ENCODE measurements around the gene DUS1L.

DUS1L gene

DNA sequence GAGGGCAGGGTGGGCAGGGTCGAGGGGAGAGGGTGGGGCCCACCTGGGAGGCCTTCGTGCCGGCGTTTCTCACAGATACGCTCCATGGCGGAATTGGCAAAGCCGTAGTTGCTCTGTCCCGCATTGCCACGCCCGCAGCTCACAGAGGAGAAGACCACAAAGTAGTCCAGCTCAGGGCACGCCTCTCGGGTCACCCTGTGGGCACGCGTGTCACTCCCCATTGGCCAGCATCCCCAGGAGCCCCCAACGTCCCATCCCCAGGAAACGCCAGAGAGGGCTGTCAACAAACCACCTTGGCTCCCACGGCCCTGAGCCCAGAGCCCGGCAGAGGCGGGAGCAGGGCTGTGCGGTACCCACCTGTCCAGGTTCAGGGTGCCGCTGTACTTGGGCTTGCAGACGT lies 16.4 kb upstream of the DUS1L start:
- no peak overlapping the region for H3K18ac ChIP-seq (ENCODE audit: low read length)

DNA sequence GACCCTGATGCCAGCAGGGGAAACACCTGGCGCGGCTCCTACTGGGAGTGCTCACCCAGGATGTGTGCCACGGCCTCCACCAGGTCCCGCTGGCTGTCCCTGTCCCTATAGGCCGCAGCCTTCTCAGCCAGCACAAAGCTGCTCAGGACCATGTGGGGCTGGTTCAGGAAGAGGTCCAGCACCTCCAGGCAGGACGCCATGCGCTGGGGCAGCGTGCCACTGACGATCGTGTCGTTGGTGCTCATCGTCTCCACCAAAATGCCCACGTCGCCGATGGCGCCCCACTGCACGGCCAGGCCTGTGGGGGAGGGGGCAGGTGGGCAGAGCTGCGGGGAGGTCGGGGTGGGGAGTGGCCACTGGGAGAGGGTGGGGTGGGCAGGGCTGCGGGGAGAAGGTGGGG lies 15.9 kb upstream of the DUS1L start:
- Histone ChIP-seq H2AFZ (ENCODE audit: insufficient read depth, low read length, poor library complexity) (no peak overlapping the region), H3K4me1 (ENCODE audit: control insufficient read depth in 1 of 2, insufficient read depth in 2 of 2, low read length in 2 of 2) (no peaks in the 10 kb centered on the region), H2BK5ac (ENCODE audit: low read depth, low read length, poor library complexity) (no peak overlapping the region), H4K91ac (ENCODE audit: low read depth, low read length) (no peak overlapping the region), H3K36me3 (ENCODE audit: control insufficient read depth in 1 of 2, insufficient read depth in 2 of 2, low read length in 2 of 2) (peaks cover 90 to 92% of the 10 kb centered on the region in 2 experiments), H3K27ac (ENCODE audit: low read depth, low read length) (no peak overlapping the region), H2BK120ac (ENCODE audit: insufficient read depth, low read length, poor library complexity) (no peak overlapping the region), H3K9me3 (ENCODE audit: insufficient read depth, low read depth, low read length) (peaks cover 8% of the 10 kb centered on the region), H3K14ac (ENCODE audit: low read length) (no peak overlapping the region), H3K79me2 (ENCODE audit: control insufficient read depth, insufficient read depth, low read length, poor library complexity) (no peaks in the 10 kb centered on the region), H3K23ac (ENCODE audit: low read length) (no peak overlapping the region), H3K27me3 (ENCODE audit: insufficient read depth, low read length) (no peaks in the 10 kb centered on the region), H3K9ac (ENCODE audit: low read length) (no peak overlapping the region), H3K18ac (ENCODE audit: low read length) (no peak overlapping the region), H2AK5ac (ENCODE audit: low read length) (no peak overlapping the region), H3K4ac (ENCODE audit: low read depth, low read length) (no peak overlapping the region), H3K4me3 (ENCODE audit: low read depth, low read length) (no peak overlapping the region), H4K8ac (ENCODE audit: low read depth, low read length) (no peak overlapping the region), H3K79me1 (ENCODE audit: low read length) (no peaks in the 10 kb centered on the region), H2BK12ac (ENCODE audit: low read length) (no peak overlapping the region), H4K12ac (ENCODE audit: low read depth, low read length) (no peak overlapping the region), H3K4me2 (ENCODE audit: low read length) (no peak overlapping the region)
- no peak for DNase-seq
- no CpG with 5 or more reads among the region's 20 CpGs for WGBS (ENCODE audit: extremely low coverage, insufficient coverage, insufficient read length)

More for the DNA sequence above, 16.4 kb upstream of the DUS1L start:
- Histone ChIP-seq H3K14ac (ENCODE audit: low read length) (no peak overlapping the region), H3K79me1 (ENCODE audit: low read length) (no peaks in the 10 kb centered on the region), H4K12ac (ENCODE audit: low read depth, low read length) (peak overlapping the region; percentile 25), H2BK5ac (ENCODE audit: low read depth, low read length, poor library complexity) (no peak overlapping the region), H3K4ac (ENCODE audit: low read depth, low read length) (no peak overlapping the region), H2BK120ac (ENCODE audit: insufficient read depth, low read length, poor library complexity) (no peak overlapping the region), H4K8ac (ENCODE audit: low read depth, low read length) (no peak overlapping the region), H3K9me3 (ENCODE audit: insufficient read depth, low read depth, low read length) (peaks cover 8% of the 10 kb centered on the region), H3K27me3 (ENCODE audit: insufficient read depth, low read length) (no peaks in the 10 kb centered on the region), H3K4me1 (ENCODE audit: control insufficient read depth in 1 of 2, insufficient read depth in 2 of 2, low read length in 2 of 2) (no peaks in the 10 kb centered on the region), H2AFZ (ENCODE audit: insufficient read depth, low read length, poor library complexity) (no peak overlapping the region), H3K4me2 (ENCODE audit: low read length) (no peak overlapping the region), H3K4me3 (ENCODE audit: low read depth, low read length) (no peak overlapping the region), H4K91ac (ENCODE audit: low read depth, low read length) (no peak overlapping the region), H3K9ac (ENCODE audit: low read length) (no peak overlapping the region), H3K23ac (ENCODE audit: low read length) (no peak overlapping the region), H2AK5ac (ENCODE audit: low read length) (no peak overlapping the region), H3K36me3 (ENCODE audit: control insufficient read depth in 1 of 2, insufficient read depth in 2 of 2, low read length in 2 of 2) (peaks cover 94 to 96% of the 10 kb centered on the region in 2 experiments), H3K27ac (ENCODE audit: low read depth, low read length) (no peak overlapping the region), H3K79me2 (ENCODE audit: control insufficient read depth, insufficient read depth, low read length, poor library complexity) (no peaks in the 10 kb centered on the region), H2BK12ac (ENCODE audit: low read length) (no peak overlapping the region)
- WGBS (ENCODE audit: extremely low coverage, insufficient coverage, insufficient read length) = no CpG with 5 or more reads among the region's 22 CpGs
- no peak for DNase-seq

DNA sequence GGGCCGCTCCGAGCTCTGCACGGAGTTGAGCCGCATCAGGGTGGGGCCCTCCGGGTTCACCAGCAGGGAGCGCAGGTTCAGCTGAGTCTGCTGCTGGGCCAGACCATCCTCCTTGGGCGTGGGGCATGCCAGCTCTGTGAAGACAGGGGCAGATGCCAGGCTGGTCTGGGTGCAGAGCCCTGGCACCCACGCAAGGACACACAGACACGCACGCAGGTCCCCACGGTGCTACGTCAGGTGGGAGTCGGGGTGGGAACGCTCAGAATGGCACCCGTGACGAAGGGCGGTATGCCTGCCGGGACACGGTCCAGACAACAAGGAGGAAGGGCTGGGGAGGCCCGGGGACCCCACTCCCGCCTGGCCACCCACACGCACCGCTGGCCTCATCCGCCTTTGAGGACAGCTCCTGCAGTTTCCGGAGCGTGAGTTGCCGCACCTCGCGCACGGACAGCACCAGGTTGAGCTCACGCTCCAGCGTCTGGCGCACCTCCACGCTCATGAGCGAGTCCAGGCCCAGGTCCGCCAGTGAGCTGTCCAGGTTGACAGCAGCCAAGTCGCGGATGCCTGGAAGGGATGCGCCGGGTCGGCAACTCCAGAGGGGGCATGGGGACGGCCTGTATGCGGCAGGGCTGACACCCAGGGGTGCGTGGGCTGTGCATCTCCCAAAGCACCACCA lies 15.3 kb upstream of the DUS1L start:
- H2AFZ ChIP-seq (ENCODE audit: insufficient read depth, low read length, poor library complexity) = no peak overlapping the region
- no CpG with 5 or more reads among the region's 44 CpGs for WGBS (ENCODE audit: extremely low coverage, insufficient coverage, insufficient read length)

DNA sequence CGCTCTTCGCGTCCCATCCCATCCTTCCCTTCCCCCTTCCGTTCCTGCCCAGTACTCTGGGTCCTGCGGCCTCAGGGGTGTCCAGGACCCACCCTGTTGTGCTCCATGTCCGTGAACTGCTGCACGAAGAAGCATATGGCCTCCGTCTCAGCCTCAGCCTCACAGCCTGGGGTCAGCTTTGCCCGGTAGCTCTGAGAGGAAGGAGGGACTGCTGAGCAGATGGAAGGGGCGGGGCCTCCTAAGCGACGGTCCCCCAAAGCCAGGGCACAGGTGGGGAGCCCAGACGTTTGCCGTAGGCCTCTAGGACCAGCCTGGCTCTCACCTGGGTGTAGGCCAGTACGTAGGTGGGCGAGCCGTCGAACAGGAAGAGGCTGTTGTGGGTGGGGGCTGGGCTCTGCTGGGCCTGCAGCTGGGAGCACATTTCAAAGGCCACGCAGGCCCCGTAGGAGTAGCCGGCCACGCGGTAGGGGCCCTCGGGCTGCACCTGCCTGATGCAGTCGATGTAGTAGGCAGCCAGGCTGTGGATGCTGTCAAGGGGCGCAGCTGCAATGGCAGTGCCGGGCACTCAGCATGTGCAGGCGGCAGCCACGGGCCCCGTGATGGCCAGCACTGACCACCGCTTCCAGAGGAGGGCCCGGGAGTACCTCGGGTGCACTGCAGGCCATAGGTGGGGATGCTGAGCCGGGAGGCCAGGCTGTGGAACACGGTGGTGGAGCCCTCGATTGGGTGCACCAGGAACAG lies 14.6 kb upstream of the DUS1L start:
- Histone ChIP-seq H3K4ac (ENCODE audit: low read depth, low read length) (no peak overlapping the region), H2BK12ac (ENCODE audit: low read length) (no peak overlapping the region), H3K79me1 (ENCODE audit: low read length) (no peaks in the 10 kb centered on the region), H3K27ac (ENCODE audit: low read depth, low read length) (no peak overlapping the region), H4K12ac (ENCODE audit: low read depth, low read length) (no peak overlapping the region), H3K9ac (ENCODE audit: low read length) (no peak overlapping the region), H3K9me3 (ENCODE audit: insufficient read depth, low read depth, low read length) (peaks cover 4% of the 10 kb centered on the region), H4K8ac (ENCODE audit: low read depth, low read length) (no peak overlapping the region), H3K18ac (ENCODE audit: low read length) (no peak overlapping the region), H2BK5ac (ENCODE audit: low read depth, low read length, poor library complexity) (no peak overlapping the region), H3K36me3 (ENCODE audit: control insufficient read depth in 1 of 2, insufficient read depth in 2 of 2, low read length in 2 of 2) (peaks cover 76 to 79% of the 10 kb centered on the region in 2 experiments), H2AFZ (ENCODE audit: insufficient read depth, low read length, poor library complexity) (no peak overlapping the region), H3K27me3 (ENCODE audit: insufficient read depth, low read length) (no peaks in the 10 kb centered on the region), H3K4me1 (ENCODE audit: control insufficient read depth in 1 of 2, insufficient read depth in 2 of 2, low read length in 2 of 2) (no peaks in the 10 kb centered on the region), H3K23ac (ENCODE audit: low read length) (no peak overlapping the region), H2BK120ac (ENCODE audit: insufficient read depth, low read length, poor library complexity) (no peak overlapping the region), H4K91ac (ENCODE audit: low read depth, low read length) (no peak overlapping the region), H2AK5ac (ENCODE audit: low read length) (no peak overlapping the region), H3K14ac (ENCODE audit: low read length) (no peak overlapping the region), H3K4me2 (ENCODE audit: low read length) (no peak overlapping the region), H3K79me2 (ENCODE audit: control insufficient read depth, insufficient read depth, low read length, poor library complexity) (no peaks in the 10 kb centered on the region), H3K4me3 (ENCODE audit: low read depth, low read length) (peak overlapping the region; percentile 32)
- WGBS (ENCODE audit: extremely low coverage, insufficient coverage, insufficient read length) = no CpG with 5 or more reads among the region's 36 CpGs
- no peak for DNase-seq

More for the DNA sequence above, 15.3 kb upstream of the DUS1L start:
- Histone ChIP-seq H3K4me1 (ENCODE audit: control insufficient read depth in 1 of 2, insufficient read depth in 2 of 2, low read length in 2 of 2) (no peaks in the 10 kb centered on the region), H3K4me3 (ENCODE audit: low read depth, low read length) (no peak overlapping the region), H2BK120ac (ENCODE audit: insufficient read depth, low read length, poor library complexity) (no peak overlapping the region), H3K27me3 (ENCODE audit: insufficient read depth, low read length) (no peaks in the 10 kb centered on the region), H4K91ac (ENCODE audit: low read depth, low read length) (no peak overlapping the region), H3K4ac (ENCODE audit: low read depth, low read length) (no peak overlapping the region), H2BK5ac (ENCODE audit: low read depth, low read length, poor library complexity) (no peak overlapping the region), H3K23ac (ENCODE audit: low read length) (no peak overlapping the region), H4K8ac (ENCODE audit: low read depth, low read length) (no peak overlapping the region), H3K79me1 (ENCODE audit: low read length) (no peaks in the 10 kb centered on the region), H3K9me3 (ENCODE audit: insufficient read depth, low read depth, low read length) (peaks cover 6% of the 10 kb centered on the region), H3K4me2 (ENCODE audit: low read length) (no peak overlapping the region), H2AK5ac (ENCODE audit: low read length) (no peak overlapping the region), H4K12ac (ENCODE audit: low read depth, low read length) (no peak overlapping the region), H3K14ac (ENCODE audit: low read length) (no peak overlapping the region), H3K18ac (ENCODE audit: low read length) (no peak overlapping the region), H3K36me3 (ENCODE audit: control insufficient read depth in 1 of 2, insufficient read depth in 2 of 2, low read length in 2 of 2) (peaks cover 84 to 86% of the 10 kb centered on the region in 2 experiments), H3K27ac (ENCODE audit: low read depth, low read length) (no peak overlapping the region), H3K9ac (ENCODE audit: low read length) (no peak overlapping the region), H2BK12ac (ENCODE audit: low read length) (no peak overlapping the region), H3K79me2 (ENCODE audit: control insufficient read depth, insufficient read depth, low read length, poor library complexity) (no peaks in the 10 kb centered on the region)
- no peak for DNase-seq
